ENCODE results near the gene RPS23.

The RPS23 gene

GRCh38 chr5:82277987-82278710 lies at the start of gene RPS23:
Gene RPS23 (minus strand): TSS chr5:82278354. CDS start chr5:82278323, 31 bp downstream.
- DNase-seq, result peak; percentile 90

GRCh38 chr5:82327941-82328340 lies 49.8 kb upstream of the RPS23 start:
- DNase-seq, result no peak

GRCh38 chr5:82325996-82326395 lies 47.8 kb upstream of the RPS23 start:
- DNase-seq, result no peak

- no peak for DNase-seq
Measured at GRCh38 chr5:82325155-82325554, 47.0 kb upstream of the RPS23 start.

GRCh38 chr5:82320966-82321365 lies 42.8 kb upstream of the RPS23 start:
- DNase-seq, result no peak

- no peak for DNase-seq
Measured at GRCh38 chr5:82319651-82320376, 41.7 kb upstream of the RPS23 start.

GRCh38 chr5:82319192-82319591 lies 41.0 kb upstream of the RPS23 start:
- DNase-seq, result no peak

GRCh38 chr5:82314964-82315758 lies 37.0 kb upstream of the RPS23 start:
- DNase-seq, result no peak

GRCh38 chr5:82313016-82313415 lies 34.9 kb upstream of the RPS23 start:
- no peak for DNase-seq

GRCh38 chr5:82312373-82312856 lies 34.3 kb upstream of the RPS23 start:
- DNase-seq, result peak; percentile 31

- no peak for DNase-seq
Measured at GRCh38 chr5:82309091-82309531, 31.0 kb upstream of the RPS23 start.

GRCh38 chr5:82308416-82308815 lies 30.3 kb upstream of the RPS23 start:
- DNase-seq, result no peak

- DNase-seq, result no peak
Measured at GRCh38 chr5:82307451-82307850, 29.3 kb upstream of the RPS23 start.

GRCh38 chr5:82306151-82306550 lies 28.0 kb upstream of the RPS23 start:
- DNase-seq, result no peak

GRCh38 chr5:82301190-82301589 lies 23.0 kb upstream of the RPS23 start:
- DNase-seq, result no peak

- DNase-seq, result no peak
Measured at GRCh38 chr5:82298668-82299067, 20.5 kb upstream of the RPS23 start.

GRCh38 chr5:82297711-82298110 lies 19.6 kb upstream of the RPS23 start:
- DNase-seq, result no peak

GRCh38 chr5:82296929-82297328 lies 18.8 kb upstream of the RPS23 start:
- no peak for DNase-seq

- no peak for DNase-seq
Measured at GRCh38 chr5:82295959-82296531, 17.9 kb upstream of the RPS23 start.

GRCh38 chr5:82295144-82295543 lies 17.0 kb upstream of the RPS23 start:
- DNase-seq, result no peak

- DNase-seq, result no peak
Measured at GRCh38 chr5:82291420-82291819, 13.3 kb upstream of the RPS23 start.

GRCh38 chr5:82290908-82291307 lies 12.8 kb upstream of the RPS23 start:
- DNase-seq, result no peak

- DNase-seq, result no peak
Measured at GRCh38 chr5:82290005-82290404, 11.9 kb upstream of the RPS23 start.
